Fibroblast of lung (primary cell): Measurements from ENCODE around the gene MRPL48. TPM values are rescaled to one million over a fixed set of nuclear protein-coding genes. Genes with fewer than 3 reads are reported as not detected.

Experiments used
- DNase-seq, 2 donors: peaks; one replicate each; pipeline versions ENCODE4 v3.0.0 to v3.0.0-alpha.2; 2010; ENCODE audit warnings: low read depth in 2 of 2
- H2AFZ ChIP-seq: 2 replicates; pipeline ENCODE4 v1.5.1; 2012; ENCODE audit warnings: low read length, control low read depth, inconsistent platforms
- H3K27ac ChIP-seq: 2 replicates; pipeline ENCODE4 v1.5.1; 2011; ENCODE audit warnings: low read length, control low read depth; ENCODE audit not compliant: insufficient read depth
- H3K27me3 ChIP-seq: 2 replicates; pipeline ENCODE4 v1.5.1; 2011; ENCODE audit warnings: mild to moderate bottlenecking, low read length; ENCODE audit not compliant: control insufficient read depth, insufficient read depth
- H3K36me3 ChIP-seq: 2 replicates; pipeline ENCODE4 v1.5.1; 2011; ENCODE audit warnings: low read length; ENCODE audit not compliant: control insufficient read depth, insufficient read depth
- H3K4me1 ChIP-seq: 2 replicates; pipeline ENCODE4 v1.5.1; 2011; ENCODE audit warnings: low read length; ENCODE audit not compliant: control insufficient read depth, insufficient read depth; ENCODE audit errors: extremely low read depth
- H3K4me2 ChIP-seq: 2 replicates; pipeline ENCODE4 v1.5.1; 2011; ENCODE audit warnings: low read length, control low read depth; ENCODE audit not compliant: insufficient read depth; ENCODE audit errors: extremely low read depth
- H3K4me3 ChIP-seq, 4 experiments: fragments of 200-600 bp in 1 of 4; sonication (generic) in 1 of 4; replicated peaks in 1 of 4; 2 replicates each; pipeline ENCODE4 v1.5.1; 2011 to 2016; ENCODE audit warnings: low read length in 4 of 4, low read depth in 3 of 4, mild to moderate bottlenecking in 3 of 4, control low read depth in 2 of 4, inconsistent platforms in 1 of 4, mixed read lengths in 1 of 4; ENCODE audit not compliant: insufficient read depth in 1 of 4; ENCODE audit errors: control extremely low read depth in 1 of 4
- H3K79me2 ChIP-seq: 2 replicates; pipeline ENCODE4 v1.5.1; 2012; ENCODE audit warnings: mild to moderate bottlenecking, low read length, inconsistent platforms; ENCODE audit not compliant: control insufficient read depth, insufficient read depth
- H3K9ac ChIP-seq: 2 replicates; pipeline ENCODE4 v1.5.1; 2011; ENCODE audit warnings: mild to moderate bottlenecking, low read length, control low read depth; ENCODE audit not compliant: insufficient read depth
- H3K9me3 ChIP-seq: 2 replicates; pipeline ENCODE4 v1.5.1; 2012; ENCODE audit warnings: low read depth, low read length; ENCODE audit not compliant: control insufficient read depth, insufficient read depth
- H4K20me1 ChIP-seq: 2 replicates; pipeline ENCODE4 v1.5.1; 2011; ENCODE audit warnings: low read length; ENCODE audit not compliant: control insufficient read depth, insufficient read depth; ENCODE audit errors: extremely low read depth
- CTCF ChIP-seq, 2 donors: IDR thresholded peaks in 1 of 2; conservative IDR thresholded peaks in 1 of 2; 1 replicate in 1 of 2; 2 replicates in 1 of 2; pipeline ENCODE4 v1.5.1; 2011 to 2012; ENCODE audit warnings: low read length in 2 of 2, control low read depth in 1 of 2, inconsistent platforms in 1 of 2, low read depth in 1 of 2, mild to moderate bottlenecking in 1 of 2
- EZH2 ChIP-seq: IDR thresholded peaks from 2 replicates; pipeline ENCODE4 v1.5.1; 2012; ENCODE audit warnings: low read length, control low read depth, mild to moderate bottlenecking; ENCODE audit errors: missing control alignments
- polyA plus RNA-seq, 2 donors: library from polyadenylated mRNA; depleted of rRNA in 1 of 2; stranded (reverse) in 1 of 2; unstranded in 1 of 2; fragments of >200 nt; gene quantifications; 2 replicates each; pipeline ENCODE4 v1.2.1, GENCODE V29; 2011 to 2012; ENCODE audit warnings: missing spikeins in 1 of 2
- total RNA-seq: library from RNA; depleted of rRNA; stranded (reverse); fragments of >200 nt; gene quantifications from 2 replicates; pipeline ENCODE4 v1.2.1, GENCODE V29; 2014

The MRPL48 gene
- total and polyA plus RNA-seq, 2 donors (not counting 1 experiment from before 2014, with no cell fraction given): 32.9 to 46.2 TPM

- Histone ChIP-seq H3K36me3 (no peaks in the 10 kb centered on the region), H3K4me2 (peak overlapping the region; percentile 76), H3K9me3 (no peaks in the 10 kb centered on the region), H4K20me1 (peaks cover 2% of the 10 kb centered on the region), H3K4me3 (peak overlapping the region; percentile 63 to 98 (median 81)), H3K27me3 (no peaks in the 10 kb centered on the region), H3K27ac (no peak overlapping the region), H3K9ac (no peak overlapping the region), H3K79me2 (peaks cover 66% of the 10 kb centered on the region), H2AFZ (no peak overlapping the region), H3K4me1 (no peaks in the 10 kb centered on the region)
- TF ChIP-seq CTCF (conservative IDR thresholded peaks at IDR 0.05 in 1 of 2, IDR thresholded peaks at IDR 0.05 in 1 of 2; ENCODE audit: low read depth in 1 of 2, low read length in 2 of 2) (no peak), EZH2 (no peak)
- DNase-seq: no peak
Measured at GRCh38 chr11:73758451-73758850, 29.2 kb upstream of the MRPL48 start.

GRCh38 chr11:73759610-73760134 lies 28.0 kb upstream of the MRPL48 start:
- peak overlapping the region; percentile 92 for H3K9ac ChIP-seq
- no peaks in the 10 kb centered on the region for H3K4me1 ChIP-seq
- H3K9me3 ChIP-seq: no peaks in the 10 kb centered on the region
- TF ChIP-seq EZH2: no peak
- peak in 1 of 2 donors; percentile 22 for TF ChIP-seq CTCF (conservative IDR thresholded peaks at IDR 0.05 in 1 of 2, IDR thresholded peaks at IDR 0.05 in 1 of 2; ENCODE audit: low read depth in 1 of 2, low read length in 2 of 2)
- H3K4me3 ChIP-seq: peak overlapping the region; percentile 63 to 98 (median 81)
- H3K79me2 ChIP-seq: peaks cover 55% of the 10 kb centered on the region
- peak overlapping the region; percentile 83 for H3K27ac ChIP-seq
- H4K20me1 ChIP-seq: peaks cover 2% of the 10 kb centered on the region
- DNase-seq: peak; percentile 21 to 34
- no peaks in the 10 kb centered on the region for H3K27me3 ChIP-seq
- no peaks in the 10 kb centered on the region for H3K36me3 ChIP-seq
- H3K4me2 ChIP-seq: peak overlapping the region; percentile 76
- H2AFZ ChIP-seq: no peak overlapping the region

GRCh38 chr11:73760135-73760678 lies 27.5 kb upstream of the MRPL48 start:
- Histone ChIP-seq H3K27ac (peak overlapping the region; percentile 83), H2AFZ (peak overlapping the region; percentile 43), H3K4me2 (no peak overlapping the region), H4K20me1 (peaks cover 2% of the 10 kb centered on the region), H3K4me3 (peak overlapping the region; percentile 63 to 98 (median 81)), H3K36me3 (no peaks in the 10 kb centered on the region), H3K79me2 (peaks cover 53% of the 10 kb centered on the region), H3K9ac (peak overlapping the region; percentile 92), H3K4me1 (no peaks in the 10 kb centered on the region), H3K9me3 (no peaks in the 10 kb centered on the region), H3K27me3 (no peaks in the 10 kb centered on the region)
- TF ChIP-seq EZH2 (no peak), CTCF (conservative IDR thresholded peaks at IDR 0.05 in 1 of 2, IDR thresholded peaks at IDR 0.05 in 1 of 2; ENCODE audit: low read depth in 1 of 2, low read length in 2 of 2) (no peak)
- DNase-seq: peak; percentile 37 to 50
